SJCRH30 (cell line): Measurements from ENCODE around the gene RASGEF1C. TPM values are rescaled to one million over a fixed set of nuclear protein-coding genes. Genes with fewer than 3 reads are reported as not detected.

Experiments
- DNase-seq, 2 experiments: peaks; one replicate each; pipeline ENCODE4 v3.0.0-alpha.2; 2015 to 2020
- H3K27ac ChIP-seq: fragments of 250-450 bp; sonication (Bioruptor Pico); 2 replicates; pipeline ENCODE4 v1.5.1; 2020; ENCODE audit warnings: mild to moderate bottlenecking, moderate library complexity
- H3K27me3 ChIP-seq: fragments of 250-450 bp; sonication (Bioruptor Pico); 2 replicates; pipeline ENCODE4 v1.5.1; 2020; ENCODE audit warnings: mild to moderate bottlenecking, moderate library complexity
- H3K36me3 ChIP-seq: fragments of 250-450 bp; sonication (Bioruptor Pico); 2 replicates; pipeline ENCODE4 v1.5.1; 2020; ENCODE audit warnings: mild to moderate bottlenecking, moderate library complexity
- H3K4me1 ChIP-seq: fragments of 250-450 bp; sonication (Bioruptor Pico); 2 replicates; pipeline ENCODE4 v1.5.1; 2020; ENCODE audit warnings: mild to moderate bottlenecking, moderate library complexity
- H3K4me3 ChIP-seq: fragments of 250-450 bp; sonication (Bioruptor Pico); 2 replicates; pipeline ENCODE4 v1.5.1; 2020; ENCODE audit warnings: mild to moderate bottlenecking, moderate library complexity
- H3K9me3 ChIP-seq: fragments of 250-450 bp; sonication (Bioruptor Pico); replicated peaks from 2 replicates; pipeline ENCODE4 v1.5.1; 2020; ENCODE audit warnings: mild to moderate bottlenecking, moderate library complexity
- total RNA-seq: library from RNA; depleted of rRNA; stranded (reverse); fragments of >200 nt; shearing (Covaris generic); gene quantifications from 2 replicates; pipeline ENCODE4 v1.2.3, GENCODE V29; 2014

RASGEF1C gene
- total RNA-seq, 1 experiment from 2014 or later = not detected

GRCh38 chr5:180204276-180204819 is 4.7 kb downstream of the RASGEF1C start:
- Histone ChIP-seq H3K4me3 (no peak overlapping the region), H3K27ac (no peak overlapping the region), H3K9me3 (no peaks in the 10 kb centered on the region), H3K4me1 (no peaks in the 10 kb centered on the region; the same call in 1 of the 2 replicates), H3K27me3 (peaks cover 3% of the 10 kb centered on the region; the same call in 1 of the 2 replicates), H3K36me3 (no peaks in the 10 kb centered on the region)
- no peak for DNase-seq

- H3K4me1 ChIP-seq = no peaks in the 10 kb centered on the region; the same call in 1 of the 2 replicates
- H3K36me3 ChIP-seq = no peaks in the 10 kb centered on the region
- DNase-seq = no peak
- H3K4me3 ChIP-seq = no peak overlapping the region
- no peaks in the 10 kb centered on the region for H3K27me3 ChIP-seq
- no peak overlapping the region for H3K27ac ChIP-seq
- H3K9me3 ChIP-seq = no peaks in the 10 kb centered on the region
Observed at GRCh38 chr5:180202939-180203573, 6.0 kb downstream of the RASGEF1C start.

GRCh38 chr5:180201051-180201987 is 7.7 kb downstream of the RASGEF1C start:
- DNase-seq = peak; percentile 65 to 85
- H3K4me1 ChIP-seq = no peaks in the 10 kb centered on the region; the same call in 1 of the 2 replicates
- H3K27ac ChIP-seq = no peak overlapping the region
- H3K27me3 ChIP-seq = no peaks in the 10 kb centered on the region
- H3K36me3 ChIP-seq = no peaks in the 10 kb centered on the region
- no peak overlapping the region for H3K4me3 ChIP-seq
- no peaks in the 10 kb centered on the region for H3K9me3 ChIP-seq

GRCh38 chr5:180199390-180199789 is 9.6 kb downstream of the RASGEF1C start:
- Histone ChIP-seq H3K36me3 (no peaks in the 10 kb centered on the region), H3K27me3 (no peaks in the 10 kb centered on the region), H3K4me3 (no peak overlapping the region), H3K27ac (no peak overlapping the region), H3K9me3 (no peaks in the 10 kb centered on the region), H3K4me1 (no peaks in the 10 kb centered on the region; the same call in none of the 2 replicates)
- DNase-seq = no peak

- Histone ChIP-seq H3K4me1 (no peaks in the 10 kb centered on the region; the same call in none of the 2 replicates), H3K27me3 (no peaks in the 10 kb centered on the region), H3K27ac (no peak overlapping the region), H3K4me3 (no peak overlapping the region), H3K36me3 (no peaks in the 10 kb centered on the region), H3K9me3 (no peaks in the 10 kb centered on the region)
- no peak for DNase-seq
Observed at GRCh38 chr5:180198208-180198607, 10.8 kb downstream of the RASGEF1C start.

- H3K27me3 ChIP-seq = no peaks in the 10 kb centered on the region
- H3K36me3 ChIP-seq = no peaks in the 10 kb centered on the region
- H3K4me1 ChIP-seq = no peaks in the 10 kb centered on the region; the same call in none of the 2 replicates
- H3K9me3 ChIP-seq = no peaks in the 10 kb centered on the region
- H3K4me3 ChIP-seq = no peak overlapping the region
- DNase-seq = no peak
- H3K27ac ChIP-seq = no peak overlapping the region
Observed at GRCh38 chr5:180197016-180197702, 11.9 kb downstream of the RASGEF1C start.

GRCh38 chr5:180194410-180195345 is 14.3 kb downstream of the RASGEF1C start:
- no peak overlapping the region for H3K27ac ChIP-seq
- DNase-seq = peak; percentile 45 to 64
- H3K9me3 ChIP-seq = no peaks in the 10 kb centered on the region
- no peak overlapping the region for H3K4me3 ChIP-seq
- H3K27me3 ChIP-seq = no peaks in the 10 kb centered on the region
- no peaks in the 10 kb centered on the region for H3K36me3 ChIP-seq
- no peaks in the 10 kb centered on the region; the same call in 1 of the 2 replicates for H3K4me1 ChIP-seq

GRCh38 chr5:180193749-180194375 is 15.1 kb downstream of the RASGEF1C start:
- Histone ChIP-seq H3K36me3 (no peaks in the 10 kb centered on the region), H3K27ac (no peak overlapping the region), H3K9me3 (no peaks in the 10 kb centered on the region), H3K4me1 (no peaks in the 10 kb centered on the region; the same call in 1 of the 2 replicates), H3K4me3 (no peak overlapping the region), H3K27me3 (no peaks in the 10 kb centered on the region)
- DNase-seq = no peak

GRCh38 chr5:180191716-180192115 is 17.3 kb downstream of the RASGEF1C start:
- DNase-seq = no peak
- no peaks in the 10 kb centered on the region for H3K27me3 ChIP-seq

GRCh38 chr5:180187767-180188166 is 21.2 kb downstream of the RASGEF1C start:
- Histone ChIP-seq H3K27me3 (no peaks in the 10 kb centered on the region), H3K4me1 (no peaks in the 10 kb centered on the region), H3K36me3 (no peaks in the 10 kb centered on the region), H3K4me3 (no peak overlapping the region), H3K9me3 (0 out of 2 replicates have a peak, but pooled peaks cover 2% of the 10 kb centered on the region), H3K27ac (no peak overlapping the region)
- DNase-seq = no peak

More at GRCh38 chr5:180191716-180192115, 17.3 kb downstream of the RASGEF1C start:
- H3K9me3 ChIP-seq = 0 out of 2 replicates have a peak, but pooled peaks cover 2% of the 10 kb centered on the region
- no peaks in the 10 kb centered on the region; the same call in 1 of the 2 replicates for H3K4me1 ChIP-seq
- no peaks in the 10 kb centered on the region for H3K36me3 ChIP-seq
- H3K27ac ChIP-seq = no peak overlapping the region
- H3K4me3 ChIP-seq = no peak overlapping the region

GRCh38 chr5:180180846-180181245 is 28.2 kb downstream of the RASGEF1C start:
- Histone ChIP-seq H3K36me3 (no peaks in the 10 kb centered on the region), H3K27me3 (no peaks in the 10 kb centered on the region), H3K9me3 (no peaks in the 10 kb centered on the region), H3K4me1 (peaks cover 25% of the 10 kb centered on the region), H3K27ac (no peak overlapping the region), H3K4me3 (no peak overlapping the region)
- DNase-seq = no peak

- H3K27me3 ChIP-seq = no peaks in the 10 kb centered on the region
- H3K9me3 ChIP-seq = no peaks in the 10 kb centered on the region
- H3K27ac ChIP-seq = no peak overlapping the region
- peaks cover 25% of the 10 kb centered on the region for H3K4me1 ChIP-seq
- no peaks in the 10 kb centered on the region for H3K36me3 ChIP-seq
- H3K4me3 ChIP-seq = no peak overlapping the region
- no peak for DNase-seq
Observed at GRCh38 chr5:180180421-180180820, 28.6 kb downstream of the RASGEF1C start.
